OCI-LY3 (cell line): ENCODE measurements around the gene VWC2L.

ENCODE experiments used
- EZH2phosphoT487 ChIP-seq: fragments of 200-600 bp; shearing (Covaris generic); IDR thresholded peaks from 2 replicates; pipeline ENCODE4 v1.6.1; 2018; ENCODE audit warnings: antibody characterized with exemption, mixed run types, low read depth
- TF ChIP-seq, protein P1 (sequence below): fragments of 200-600, 300-600 bp; sonication (generic); IDR thresholded peaks from 2 replicates; pipeline ENCODE4 v1.5.1; 2014; ENCODE audit warnings: antibody characterized with exemption, low read length, low read depth

DNA sequence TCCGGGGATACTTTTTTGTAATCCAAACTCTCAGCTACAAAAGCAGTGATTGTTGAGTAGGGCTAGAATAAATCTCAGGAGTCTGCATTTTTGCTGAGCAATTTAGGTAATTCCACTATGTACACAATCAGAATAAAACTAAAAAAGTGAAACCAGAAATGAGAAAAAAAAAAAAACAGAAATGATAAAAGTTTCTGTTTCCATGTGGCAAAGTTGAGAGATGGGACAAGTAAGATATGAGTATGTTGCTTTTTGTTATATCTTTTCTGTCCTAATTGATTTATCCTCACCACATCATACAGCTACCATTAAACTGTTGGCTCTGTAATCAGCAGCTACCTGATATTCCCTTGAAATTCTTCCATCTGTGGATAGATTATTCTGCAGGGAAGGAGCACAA, 92.7 kb downstream of the VWC2L start:
- TF ChIP-seq, protein P1, sequence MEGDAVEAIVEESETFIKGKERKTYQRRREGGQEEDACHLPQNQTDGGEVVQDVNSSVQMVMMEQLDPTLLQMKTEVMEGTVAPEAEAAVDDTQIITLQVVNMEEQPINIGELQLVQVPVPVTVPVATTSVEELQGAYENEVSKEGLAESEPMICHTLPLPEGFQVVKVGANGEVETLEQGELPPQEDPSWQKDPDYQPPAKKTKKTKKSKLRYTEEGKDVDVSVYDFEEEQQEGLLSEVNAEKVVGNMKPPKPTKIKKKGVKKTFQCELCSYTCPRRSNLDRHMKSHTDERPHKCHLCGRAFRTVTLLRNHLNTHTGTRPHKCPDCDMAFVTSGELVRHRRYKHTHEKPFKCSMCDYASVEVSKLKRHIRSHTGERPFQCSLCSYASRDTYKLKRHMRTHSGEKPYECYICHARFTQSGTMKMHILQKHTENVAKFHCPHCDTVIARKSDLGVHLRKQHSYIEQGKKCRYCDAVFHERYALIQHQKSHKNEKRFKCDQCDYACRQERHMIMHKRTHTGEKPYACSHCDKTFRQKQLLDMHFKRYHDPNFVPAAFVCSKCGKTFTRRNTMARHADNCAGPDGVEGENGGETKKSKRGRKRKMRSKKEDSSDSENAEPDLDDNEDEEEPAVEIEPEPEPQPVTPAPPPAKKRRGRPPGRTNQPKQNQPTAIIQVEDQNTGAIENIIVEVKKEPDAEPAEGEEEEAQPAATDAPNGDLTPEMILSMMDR, result no peak
- no peak for TF ChIP-seq EZH2phosphoT487
